Sciatic nerve (tissue), 2 donors: Measurements from ENCODE around the gene BRSK2. TPM values are rescaled to one million over a fixed set of nuclear protein-coding genes. Genes with fewer than 3 reads are reported as not detected.

ENCODE experiments used
- ATAC-seq: fragments of 200-7000 bp; cut with Tn5 transposase; one replicate; pipeline ENCODE4 v1.9.1; 2020; ENCODE audit warnings: mild to moderate bottlenecking, moderate library complexity
- DNase-seq: peaks from one replicate; pipeline ENCODE4 v3.0.0-alpha.2; 2020; ENCODE audit warnings: low spot score
- intact Hi-C: fragments of 100-400 bp; cut with DNase I; formaldehyde crosslinking; loops from one replicate; pipeline ENCODE4 v1.14.2; 2022
- total RNA-seq: library from RNA; stranded (reverse); fragmentation: NEBNext Ultra II Directional; extraction: Animal tissue kit (Norgen Biotek cat#: 25700); gene quantifications from one replicate; pipeline ENCODE4 v1.2.1, GENCODE V29; 2021
- donor health status: DM: no; HTN: no; CAD: no.
- donor health status: DM: no; HTN: no; CAD: no.

The BRSK2 gene
- total RNA-seq, 1 donor from 2014 or later = 7.4 TPM

DNA sequence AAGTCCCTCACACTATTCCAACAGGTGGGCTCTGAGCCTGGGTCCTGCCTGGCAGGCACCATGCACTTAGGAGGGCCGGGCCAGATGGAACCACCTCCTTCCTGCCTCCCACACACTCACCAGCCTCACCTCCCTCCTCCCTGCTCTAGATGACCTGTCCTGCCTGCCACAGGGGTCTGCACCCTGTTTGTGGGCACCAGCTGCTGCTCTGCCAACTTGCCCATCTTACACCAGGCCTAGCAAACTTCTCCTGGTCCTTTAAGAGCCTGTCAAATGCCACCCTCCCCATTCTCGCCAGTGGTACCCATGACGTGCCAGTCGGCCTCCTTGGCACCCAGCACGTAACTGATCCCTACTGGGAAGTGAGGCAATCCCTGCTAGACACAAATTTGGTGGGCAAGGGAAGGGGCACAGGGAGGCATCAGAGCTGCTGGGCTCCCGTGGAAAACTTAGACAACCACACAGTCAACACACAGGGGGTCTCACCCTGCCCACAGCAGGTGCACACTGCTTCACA lies 93.8 kb downstream of the BRSK2 start:
- DNase-seq = no peak
- ATAC-seq = no peak
- intact Hi-C loops = no loop called here

DNA sequence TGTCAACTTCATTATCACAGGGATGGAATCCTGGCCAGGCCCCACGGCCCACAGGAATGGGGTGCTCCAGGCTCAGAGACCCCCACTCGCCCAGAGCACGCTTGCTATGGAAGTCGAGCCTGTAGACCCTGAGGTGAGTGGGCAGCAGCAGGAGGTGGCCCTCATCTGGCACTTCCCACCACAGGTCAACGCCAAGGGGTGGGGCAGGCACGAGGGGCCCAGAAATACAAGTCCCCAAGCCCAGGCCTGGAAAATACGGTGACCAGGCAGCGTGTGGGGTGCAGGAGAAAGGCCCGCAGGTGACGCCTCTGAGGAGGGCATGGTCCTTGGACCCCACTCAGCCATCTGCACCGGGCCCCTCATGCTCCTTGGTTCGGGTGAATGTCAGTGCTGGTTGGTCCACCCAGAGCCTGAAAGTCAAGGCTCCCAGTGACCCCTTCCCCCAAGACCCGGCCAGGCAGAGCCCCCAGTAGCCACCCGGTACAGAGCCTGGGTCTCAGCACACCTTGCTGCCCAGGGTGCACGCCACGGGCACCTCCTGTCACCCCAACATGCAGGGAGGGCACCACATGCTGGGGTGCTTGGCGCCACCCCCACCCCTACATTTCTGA lies 94.4 kb downstream of the BRSK2 start:
- intact Hi-C loops = no loop called here
- no peak for DNase-seq

DNA sequence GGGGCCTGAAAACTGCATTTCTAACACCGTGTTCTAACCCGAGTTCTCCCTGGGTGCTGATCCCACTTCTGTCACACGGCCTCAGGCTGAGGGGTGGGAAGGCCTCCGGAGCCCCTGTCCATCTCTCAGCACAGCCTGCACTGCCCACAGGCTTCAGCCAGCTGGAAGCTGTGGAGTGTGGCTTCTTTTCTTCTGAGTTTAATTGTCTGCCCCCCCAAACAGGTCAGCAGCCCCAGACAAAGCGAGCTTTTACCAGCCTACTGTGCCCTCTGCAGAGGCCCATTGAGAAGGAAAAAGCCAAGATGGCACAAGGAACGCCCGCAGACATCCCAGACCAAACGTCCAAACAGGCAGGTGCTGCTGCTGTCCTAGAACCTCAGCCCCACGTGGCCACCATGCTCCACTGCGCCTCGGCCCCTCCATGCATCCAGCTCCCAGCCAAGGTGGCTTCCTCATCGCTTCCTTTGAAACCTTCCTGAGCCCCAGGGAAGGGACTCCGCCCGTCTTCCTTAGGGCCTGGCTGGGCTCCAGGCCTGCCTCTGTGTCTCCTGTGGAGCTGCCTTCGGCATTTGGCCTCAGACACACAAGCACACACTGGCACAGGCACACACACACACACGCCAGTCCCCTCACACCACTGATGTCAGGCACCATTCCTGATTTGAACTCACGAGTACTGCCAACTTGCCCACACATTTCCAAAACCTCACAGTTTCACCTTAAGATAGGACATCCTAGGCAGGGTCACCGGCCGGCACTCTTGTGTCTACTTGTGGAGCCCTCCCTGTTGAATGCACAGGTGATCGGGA lies 95.2 kb downstream of the BRSK2 start:
- intact Hi-C loops = no loop called here
- ATAC-seq (no peak), DNase-seq (no peak)

More for the DNA sequence above, 94.4 kb downstream of the BRSK2 start:
- ATAC-seq = no peak

DNA sequence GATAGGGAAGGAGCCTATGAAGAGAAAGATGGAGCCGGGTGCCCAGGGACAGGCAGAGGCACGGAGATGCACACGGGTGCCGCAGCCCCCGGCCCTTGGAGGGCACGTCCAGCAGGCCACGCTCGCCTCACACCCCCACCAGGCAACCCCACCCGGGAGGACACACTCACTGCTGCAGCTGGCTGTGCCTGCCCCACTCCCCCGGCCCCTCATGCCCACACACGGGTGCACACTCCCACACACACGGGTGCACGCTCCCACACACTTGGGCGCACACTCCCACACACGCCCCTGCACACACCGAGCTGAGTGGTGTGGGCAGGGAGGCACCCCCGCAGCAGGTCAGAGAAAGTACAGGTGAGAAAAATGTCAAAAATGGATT lies 95.8 kb downstream of the BRSK2 start:
- intact Hi-C loops = no loop called here
- DNase-seq (no peak), ATAC-seq (no peak)

DNA sequence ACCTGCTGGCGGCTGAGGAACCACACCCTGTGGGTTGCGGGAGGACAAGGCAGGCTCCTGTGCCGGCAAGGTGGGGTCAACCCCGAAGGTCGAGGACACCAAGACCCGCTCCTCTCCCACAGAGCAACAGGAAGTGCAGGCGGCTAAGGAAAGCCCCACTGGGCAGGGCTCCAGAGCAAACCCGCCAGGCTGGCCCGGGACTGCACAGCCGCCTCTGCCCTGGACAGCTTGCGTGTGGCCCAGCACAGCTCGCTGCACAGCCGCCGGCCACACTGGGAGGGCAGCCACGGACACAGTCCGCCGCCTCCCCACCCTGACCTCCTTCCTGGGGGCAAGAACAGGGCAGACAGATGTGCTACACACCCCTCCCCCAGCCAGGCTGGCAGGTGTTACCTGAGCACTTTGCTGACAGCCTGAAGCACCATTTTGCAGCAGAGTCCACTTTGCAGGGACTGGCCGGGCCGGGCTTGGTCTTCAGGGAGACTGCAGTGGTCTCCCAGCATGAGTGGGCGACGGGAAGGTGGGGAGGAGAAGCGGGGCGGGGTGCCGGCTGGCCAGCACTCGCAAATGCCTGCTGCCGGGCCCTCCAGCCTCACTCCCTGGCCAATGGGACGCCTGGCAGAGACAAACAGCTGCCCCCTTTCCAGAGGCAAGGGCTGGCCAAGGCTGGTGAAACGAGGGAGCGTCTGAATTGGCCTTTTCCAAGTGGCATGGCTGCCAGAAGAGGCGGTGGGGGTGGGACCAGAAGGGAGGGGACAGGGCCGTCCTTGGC lies 96.5 kb downstream of the BRSK2 start, which contains the start of gene MOB2:
TSS of gene MOB2 (minus strand) at position 726 of the 772 bp plus-strand sequence. CDS start at position 503, 223 bp downstream.
- intact Hi-C loops = no loop called here
- DNase-seq = no peak
- ATAC-seq = peak; percentile 57

DNA sequence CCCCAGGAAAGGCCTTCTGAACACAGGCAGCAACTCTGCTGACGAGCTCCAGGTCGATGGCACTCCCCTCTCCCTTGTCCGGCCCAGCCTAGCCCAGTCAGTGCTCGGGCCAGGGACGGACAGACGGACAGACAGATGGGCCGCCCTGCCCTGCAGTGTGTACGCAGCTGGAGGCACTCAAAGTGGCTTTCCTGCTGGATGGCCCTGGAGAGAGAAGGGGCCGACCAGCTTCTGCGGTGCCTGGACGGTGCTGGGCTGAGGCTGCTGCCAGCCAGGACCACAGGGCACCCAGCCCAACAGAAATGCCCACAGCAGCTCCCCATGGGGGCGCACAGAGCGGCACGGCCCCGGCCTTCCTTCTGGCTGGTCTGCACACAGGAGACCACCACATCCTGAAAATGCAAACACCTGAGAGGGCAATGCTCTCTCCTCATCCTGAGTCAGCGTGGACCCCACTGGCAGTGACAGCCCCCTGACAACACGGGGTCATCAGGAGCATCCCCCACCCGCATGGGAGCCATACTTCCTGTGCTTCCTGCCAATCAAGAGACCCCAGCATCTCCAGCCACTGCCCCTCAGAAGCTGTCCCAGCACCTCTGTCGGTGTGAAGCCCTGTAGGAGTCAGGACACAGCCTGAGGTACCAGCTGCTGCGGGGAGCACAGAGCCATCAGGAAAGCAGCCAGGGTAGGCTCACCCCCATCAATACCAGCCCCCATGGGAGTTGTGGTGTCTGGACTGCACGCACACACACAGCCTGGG lies 97.5 kb downstream of the BRSK2 start:
- DNase-seq (no peak), ATAC-seq (peak; percentile 31)
- intact Hi-C loops = no loop called here

DNA sequence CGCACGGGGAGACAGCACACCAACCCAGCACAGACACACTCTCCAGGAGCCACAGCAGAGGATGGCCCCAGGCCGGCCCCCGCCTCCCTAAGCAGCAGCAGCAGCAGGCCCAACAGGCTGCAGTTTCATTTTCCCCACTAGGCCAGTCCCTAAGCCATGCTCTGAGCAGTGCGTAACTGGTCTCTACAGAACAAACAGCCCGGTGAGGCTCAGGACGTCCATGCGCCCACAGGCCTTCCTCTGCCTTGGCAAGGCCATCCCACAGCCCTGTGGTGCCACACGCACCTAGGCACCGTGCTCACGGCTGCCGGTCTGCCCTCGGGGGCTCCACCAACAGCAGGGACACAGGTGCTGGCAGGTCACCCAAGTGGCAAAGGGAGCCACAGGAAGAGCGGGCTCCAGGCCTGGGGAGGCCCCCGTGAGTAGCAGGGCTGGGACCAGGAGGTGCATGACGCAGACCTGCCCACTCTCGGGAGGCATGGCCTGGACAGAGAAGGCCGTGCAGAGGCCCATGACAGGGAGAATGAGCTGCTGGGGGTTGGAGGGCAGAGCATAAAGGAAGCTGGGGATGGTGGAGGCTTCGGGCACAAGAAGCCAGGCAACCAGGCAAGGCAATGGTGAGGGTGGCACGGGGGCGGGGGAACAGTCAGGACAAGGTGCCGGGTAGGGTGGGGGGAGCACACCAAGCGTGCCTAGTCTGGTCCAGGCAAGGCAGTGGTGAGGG lies 98.3 kb downstream of the BRSK2 start:
- DNase-seq (no peak), ATAC-seq (peak; percentile 45)
- intact Hi-C loops = no loop called here

DNA sequence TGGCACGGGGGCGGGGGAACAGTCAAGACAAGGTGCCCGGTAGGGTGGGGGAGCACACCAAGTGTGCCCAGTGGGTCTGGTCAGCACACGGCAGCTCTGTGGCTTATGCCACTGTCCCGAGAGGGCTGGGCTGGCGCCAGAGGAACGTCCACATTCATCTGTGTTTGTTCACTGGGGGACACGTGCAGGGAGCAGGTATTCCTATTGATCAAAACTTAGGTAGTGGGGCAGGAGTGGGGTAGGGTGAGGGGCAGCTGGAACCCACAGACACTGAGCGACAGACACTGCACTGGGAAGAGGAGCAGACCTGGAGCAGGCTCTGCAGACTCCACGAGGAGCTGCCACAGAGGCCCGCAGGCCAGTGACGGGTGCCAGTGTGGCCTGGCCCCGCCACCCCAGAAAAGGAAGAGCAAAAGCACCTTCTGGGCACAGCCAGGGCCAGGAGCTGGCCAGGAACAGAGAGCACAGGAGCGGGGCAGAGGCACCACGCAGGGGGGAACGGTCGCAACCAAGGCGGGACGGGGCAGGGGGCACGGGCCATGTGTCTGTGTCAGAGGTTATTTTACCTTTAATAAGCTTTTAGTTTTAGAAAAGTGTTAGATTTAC lies 98.9 kb downstream of the BRSK2 start:
- intact Hi-C loops = no loop called here
- DNase-seq (no peak), ATAC-seq (no peak)

DNA sequence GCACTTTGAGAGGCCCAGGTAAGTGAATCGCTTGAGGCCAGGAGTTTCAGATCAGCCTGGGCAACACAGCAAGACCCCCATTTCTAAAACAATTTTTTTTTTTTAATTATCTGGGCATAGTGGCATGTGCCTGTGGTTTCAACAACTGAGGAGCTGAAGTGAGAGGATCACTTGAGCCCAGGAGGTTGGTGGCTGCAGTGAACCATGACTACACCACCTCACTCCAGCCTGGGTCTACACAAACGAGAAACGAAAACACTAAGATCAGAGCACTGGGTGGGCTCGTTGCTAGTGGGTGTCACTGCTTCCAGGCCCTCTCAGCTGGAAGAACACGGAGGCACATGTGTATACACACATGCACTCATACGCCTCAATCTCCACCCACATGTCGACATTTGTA lies 100.9 kb downstream of the BRSK2 start:
- intact Hi-C loops = no loop called here
- no peak for DNase-seq

DNA sequence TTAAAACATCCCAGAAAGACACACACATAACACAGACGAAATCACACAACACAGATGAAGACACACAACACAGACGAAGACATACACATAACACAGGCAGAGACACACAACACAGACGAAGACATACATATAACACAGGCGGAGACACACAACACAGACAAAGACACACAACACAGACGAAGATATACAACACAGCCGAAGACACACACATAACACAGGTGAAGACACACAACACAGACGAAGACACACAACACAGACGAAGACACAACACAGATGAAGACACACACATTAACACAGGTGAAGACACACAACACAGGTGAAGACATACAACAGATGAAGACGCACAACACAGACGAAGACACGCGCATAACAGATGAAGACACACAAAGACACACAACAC lies 101.6 kb downstream of the BRSK2 start:
- intact Hi-C loops = no loop called here
- DNase-seq (no peak), ATAC-seq (no peak)

More for the DNA sequence above, 100.9 kb downstream of the BRSK2 start:
- no peak for ATAC-seq

DNA sequence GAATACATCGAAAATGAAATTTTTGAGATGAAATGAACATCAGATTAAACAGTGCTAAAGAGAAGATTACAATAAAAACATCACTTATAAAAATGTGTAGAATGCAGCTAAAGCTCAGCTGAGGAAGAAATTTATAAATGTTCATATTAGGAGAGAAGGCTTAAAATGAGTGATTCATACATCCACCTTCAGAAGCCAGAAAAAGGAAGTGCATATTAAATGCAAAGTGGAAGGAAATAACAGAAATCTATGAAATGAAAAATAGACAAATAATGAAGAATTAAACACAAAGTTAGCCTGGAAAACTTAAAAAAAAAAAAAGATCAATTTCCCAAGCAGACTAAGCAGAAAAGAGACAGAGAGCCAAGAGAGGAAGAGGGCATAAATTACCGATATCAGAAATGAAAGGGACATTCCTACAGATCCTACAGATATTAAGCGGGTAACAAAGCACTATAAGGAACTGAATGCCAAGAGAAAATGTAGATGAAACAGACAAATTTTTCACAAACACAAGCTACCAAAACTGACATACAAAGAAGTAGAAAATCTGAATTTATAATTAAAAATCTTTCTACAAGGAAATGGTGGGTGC lies 104.0 kb downstream of the BRSK2 start:
- no peak for ATAC-seq
- intact Hi-C loops = no loop called here
- DNase-seq = no peak

DNA sequence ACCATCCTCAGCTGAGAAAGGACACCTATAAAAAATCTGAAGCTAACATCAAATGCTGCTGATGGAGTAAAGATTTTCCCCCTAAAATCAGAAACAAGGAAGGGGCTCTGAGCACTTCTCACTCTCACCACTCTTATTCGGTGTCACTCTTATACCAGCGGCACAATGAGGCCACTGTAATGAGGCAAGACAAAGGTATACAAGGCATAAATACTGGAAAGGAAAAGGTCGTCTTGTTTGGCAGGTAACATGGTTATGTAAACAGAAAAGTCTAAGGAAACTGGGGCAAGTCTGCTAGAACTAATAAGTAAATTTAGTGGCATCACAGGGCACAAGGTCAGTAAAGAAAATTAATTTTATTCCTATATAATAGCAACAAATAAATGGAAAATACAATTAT lies 104.9 kb downstream of the BRSK2 start:
- ATAC-seq (no peak), DNase-seq (no peak)
- intact Hi-C loops = no loop called here

DNA sequence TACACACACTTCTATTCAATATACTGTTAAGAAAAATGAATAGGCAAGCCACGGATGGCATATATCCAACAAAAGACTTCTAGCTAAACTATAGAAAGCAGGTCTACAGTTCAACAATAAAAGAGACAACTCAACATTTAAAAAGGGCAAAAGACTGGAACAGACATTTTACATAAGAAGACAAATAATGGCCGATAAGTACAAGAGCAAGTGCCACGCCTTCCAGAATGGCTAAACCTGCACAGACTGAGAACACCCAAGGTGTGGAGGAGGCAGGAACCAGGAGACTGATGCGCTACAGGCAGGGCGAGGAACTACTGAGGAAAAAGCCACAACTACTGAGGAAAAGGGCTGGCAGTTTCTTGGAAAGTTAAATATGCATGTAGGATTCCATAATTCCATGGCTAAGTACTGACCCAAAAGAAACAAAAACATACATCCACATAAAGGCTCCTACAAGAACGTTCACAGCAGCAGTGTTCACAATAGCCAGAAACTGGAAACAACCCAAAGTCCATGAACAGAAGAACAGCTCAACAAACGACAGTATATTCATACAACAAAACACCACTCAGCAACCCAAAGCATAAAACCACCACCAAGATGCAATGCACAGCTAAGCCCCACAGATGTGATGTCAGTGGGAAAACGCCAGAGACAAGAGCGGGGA lies 106.5 kb downstream of the BRSK2 start:
- intact Hi-C loops = no loop called here
- DNase-seq = no peak

DNA sequence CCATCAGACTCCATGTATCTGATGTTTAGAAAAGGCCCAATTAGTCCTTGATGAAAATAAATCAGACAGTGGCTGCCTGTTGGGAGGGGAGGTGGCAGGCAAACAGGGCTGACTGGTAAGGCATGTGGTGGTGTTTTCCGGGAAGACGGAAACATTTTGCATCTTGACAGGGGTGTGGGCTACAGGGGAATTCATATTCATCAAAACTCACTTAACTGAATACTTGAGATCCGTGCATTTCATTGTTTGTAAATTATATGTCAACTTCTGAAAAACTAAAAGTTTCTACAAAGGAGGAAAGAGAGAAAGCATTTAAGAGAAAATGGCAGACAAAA lies 107.0 kb downstream of the BRSK2 start:
- intact Hi-C loops = no loop called here
- no peak for ATAC-seq
- no peak for DNase-seq

More for the DNA sequence above, 106.5 kb downstream of the BRSK2 start:
- no peak for ATAC-seq

DNA sequence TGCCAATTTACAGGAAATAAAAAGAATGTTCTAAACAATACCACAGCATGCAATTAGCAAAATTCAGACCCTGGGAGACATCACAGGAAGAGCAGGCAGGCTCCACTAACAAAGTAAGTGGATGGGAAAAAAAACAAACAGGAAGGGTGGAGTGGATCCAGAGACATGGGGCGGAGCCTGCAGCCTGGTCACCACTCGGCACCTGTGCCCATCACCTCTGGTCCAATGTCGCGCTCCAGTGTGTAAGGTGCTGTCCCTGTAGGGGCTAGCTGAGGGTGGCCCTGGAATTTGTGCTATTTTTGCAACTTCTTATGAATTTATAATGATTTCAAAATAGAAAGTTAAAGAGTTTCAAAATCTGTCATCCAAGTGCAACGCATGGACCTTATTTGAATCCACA lies 107.9 kb downstream of the BRSK2 start:
- intact Hi-C loops = no loop called here
- ATAC-seq (no peak), DNase-seq (no peak)

DNA sequence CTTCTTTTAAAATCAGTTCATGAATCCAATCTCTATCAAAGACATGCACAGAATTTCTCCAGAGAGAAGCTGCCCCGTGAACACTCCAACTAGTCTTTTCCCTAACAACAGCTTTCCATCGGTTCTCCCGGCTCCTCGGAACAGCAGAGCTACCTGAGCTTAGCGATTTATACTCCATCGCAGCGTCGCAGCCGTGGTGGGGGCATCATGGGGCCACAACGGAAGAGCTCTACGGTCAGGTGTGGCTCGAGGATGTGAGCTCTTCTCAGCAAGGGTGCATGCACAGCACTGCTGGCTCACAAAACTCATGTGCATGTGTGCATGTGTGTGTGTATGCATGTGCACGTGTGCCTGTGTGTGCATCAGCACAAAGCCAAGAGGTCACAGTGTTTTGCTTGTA lies 108.5 kb downstream of the BRSK2 start:
- no peak for ATAC-seq
- intact Hi-C loops = no loop called here
- DNase-seq = no peak

DNA sequence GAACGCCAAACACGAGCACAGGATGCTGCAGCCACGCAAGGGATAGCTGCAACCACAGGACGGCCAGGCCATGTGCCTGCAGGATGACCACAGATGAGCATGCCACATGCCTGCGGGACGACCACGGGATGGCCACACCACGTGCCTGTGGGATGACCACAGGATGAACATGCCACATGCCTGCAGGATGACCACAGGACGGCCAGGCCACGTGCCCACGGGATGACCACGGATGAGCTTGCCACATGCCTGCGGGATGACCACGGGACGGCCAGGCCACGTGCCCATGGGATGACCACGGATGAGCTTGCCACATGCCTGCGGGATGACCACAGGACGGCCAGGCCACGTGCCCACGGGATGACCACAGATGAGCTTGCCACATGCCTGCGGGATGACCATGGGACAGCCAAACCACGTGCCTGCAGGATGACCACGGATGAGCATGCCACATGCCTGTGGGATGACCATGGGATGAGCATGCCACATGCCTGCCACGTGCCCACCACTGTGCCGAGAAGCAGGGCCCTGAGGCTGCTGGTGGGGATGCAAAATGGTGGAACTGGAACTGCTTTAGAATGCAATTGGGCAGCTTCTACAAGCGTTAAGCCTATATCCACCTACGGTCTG lies 109.6 kb downstream of the BRSK2 start:
- ATAC-seq (no peak), DNase-seq (no peak)
- intact Hi-C loops = no loop called here
